KG1 (cell line): ENCODE data around the gene MED13L.

ENCODE experiments used
- DNase-seq: peaks from one replicate; lab custom pipeline; 2025; lab: John Stamatoyannopoulos, UW

The MED13L gene

GRCh38 chr12:115938794-115939377, 338.6 kb downstream of the MED13L start:
- DNase-seq: no peak

- no peak for DNase-seq
Measured at GRCh38 chr12:115936997-115937916, 340.2 kb downstream of the MED13L start.

GRCh38 chr12:115934877-115935276, 342.6 kb downstream of the MED13L start:
- DNase-seq: no peak

GRCh38 chr12:115934046-115934445, 343.4 kb downstream of the MED13L start:
- no peak for DNase-seq

GRCh38 chr12:115932066-115932465, 345.4 kb downstream of the MED13L start:
- no peak for DNase-seq

GRCh38 chr12:115930336-115930735, 347.2 kb downstream of the MED13L start:
- DNase-seq: no peak

- DNase-seq: no peak
Measured at GRCh38 chr12:115926037-115926670, 351.3 kb downstream of the MED13L start.

GRCh38 chr12:115923851-115924250, 353.6 kb downstream of the MED13L start:
- no peak for DNase-seq

- DNase-seq: no peak
Measured at GRCh38 chr12:115922952-115923564, 354.4 kb downstream of the MED13L start.

- no peak for DNase-seq
Measured at GRCh38 chr12:115920395-115921183, 356.9 kb downstream of the MED13L start.

GRCh38 chr12:115918763-115919162, 358.7 kb downstream of the MED13L start:
- no peak for DNase-seq

- DNase-seq: no peak
Measured at GRCh38 chr12:115916910-115917668, 360.4 kb downstream of the MED13L start.

- DNase-seq: no peak
Measured at GRCh38 chr12:115914122-115914521, 363.4 kb downstream of the MED13L start.

GRCh38 chr12:115912440-115912839, 365.1 kb downstream of the MED13L start:
- no peak for DNase-seq

- no peak for DNase-seq
Measured at GRCh38 chr12:115911360-115911759, 366.1 kb downstream of the MED13L start.

- no peak for DNase-seq
Measured at GRCh38 chr12:115910057-115910456, 367.4 kb downstream of the MED13L start.
